ENCODE results near the gene PLAAT4. TPM values are rescaled to one million over a fixed set of nuclear protein-coding genes. Genes with fewer than 3 reads are reported as not detected.
"Not testable (repeated sequence)": the region's sequence is repeated elsewhere in the genome, so short reads cannot be mapped to it uniquely, and the experiment has no call there.

Gene PLAAT4
- total RNA-seq, 4 donors from 2014 or later, result 18.0 to 40.5 (median 35.9) TPM

- peaks cover 0 to 6% of the 10 kb centered on the region in 2 donors for H3K36me3 ChIP-seq
- TF ChIP-seq EP300 (IDR thresholded peaks at IDR 0.05) (no peak), POLR2A (IDR thresholded peaks at IDR 0.05) (no peak), POLR2AphosphoS5 (IDR thresholded peaks at IDR 0.05) (no peak)
- TF ChIP-seq, protein P1, sequence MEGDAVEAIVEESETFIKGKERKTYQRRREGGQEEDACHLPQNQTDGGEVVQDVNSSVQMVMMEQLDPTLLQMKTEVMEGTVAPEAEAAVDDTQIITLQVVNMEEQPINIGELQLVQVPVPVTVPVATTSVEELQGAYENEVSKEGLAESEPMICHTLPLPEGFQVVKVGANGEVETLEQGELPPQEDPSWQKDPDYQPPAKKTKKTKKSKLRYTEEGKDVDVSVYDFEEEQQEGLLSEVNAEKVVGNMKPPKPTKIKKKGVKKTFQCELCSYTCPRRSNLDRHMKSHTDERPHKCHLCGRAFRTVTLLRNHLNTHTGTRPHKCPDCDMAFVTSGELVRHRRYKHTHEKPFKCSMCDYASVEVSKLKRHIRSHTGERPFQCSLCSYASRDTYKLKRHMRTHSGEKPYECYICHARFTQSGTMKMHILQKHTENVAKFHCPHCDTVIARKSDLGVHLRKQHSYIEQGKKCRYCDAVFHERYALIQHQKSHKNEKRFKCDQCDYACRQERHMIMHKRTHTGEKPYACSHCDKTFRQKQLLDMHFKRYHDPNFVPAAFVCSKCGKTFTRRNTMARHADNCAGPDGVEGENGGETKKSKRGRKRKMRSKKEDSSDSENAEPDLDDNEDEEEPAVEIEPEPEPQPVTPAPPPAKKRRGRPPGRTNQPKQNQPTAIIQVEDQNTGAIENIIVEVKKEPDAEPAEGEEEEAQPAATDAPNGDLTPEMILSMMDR (IDR thresholded peaks at IDR 0.05), result no peak
- no peaks in the 10 kb centered on the region for H3K9me3 ChIP-seq
- WGBS, 2 donors (ENCODE audit: low coverage in 1 of 2), result 93 to 94% methylated on average over 3 of the region's 3 CpGs
- H3K4me3 ChIP-seq, result no peak overlapping the region
- no peak for ATAC-seq
- no peak overlapping the region for H3K27ac ChIP-seq
- no peaks in the 10 kb centered on the region for H3K27me3 ChIP-seq
- H3K4me1 ChIP-seq, result peaks cover 0 to 29% (median 4%) of the 10 kb centered on the region in 3 donors
These were observed 33.0 kb downstream of the PLAAT4 start for GRCh38 chr11:63569570-63569969.

GRCh38 chr11:63572026-63572688, 35.5 kb downstream of the PLAAT4 start:
- H3K27ac ChIP-seq, result no peak overlapping the region
- TF ChIP-seq EP300 (IDR thresholded peaks at IDR 0.05) (no peak), POLR2AphosphoS5 (IDR thresholded peaks at IDR 0.05) (no peak), POLR2A (IDR thresholded peaks at IDR 0.05) (no peak)
- TF ChIP-seq, protein P1 (IDR thresholded peaks at IDR 0.05), result no peak
- no peak overlapping the region for H3K4me3 ChIP-seq
- no peaks in the 10 kb centered on the region for H3K9me3 ChIP-seq
- peaks cover 6 to 43% (median 13%) of the 10 kb centered on the region in 3 donors for H3K4me1 ChIP-seq
- WGBS, 2 donors (ENCODE audit: low coverage in 1 of 2), result 65 to 67% methylated on average over 3 of the region's 3 CpGs
- ATAC-seq, result no peak
- no peaks in the 10 kb centered on the region for H3K27me3 ChIP-seq
- H3K36me3 ChIP-seq, result peaks cover 0 to 6% of the 10 kb centered on the region in 2 donors

DNA sequence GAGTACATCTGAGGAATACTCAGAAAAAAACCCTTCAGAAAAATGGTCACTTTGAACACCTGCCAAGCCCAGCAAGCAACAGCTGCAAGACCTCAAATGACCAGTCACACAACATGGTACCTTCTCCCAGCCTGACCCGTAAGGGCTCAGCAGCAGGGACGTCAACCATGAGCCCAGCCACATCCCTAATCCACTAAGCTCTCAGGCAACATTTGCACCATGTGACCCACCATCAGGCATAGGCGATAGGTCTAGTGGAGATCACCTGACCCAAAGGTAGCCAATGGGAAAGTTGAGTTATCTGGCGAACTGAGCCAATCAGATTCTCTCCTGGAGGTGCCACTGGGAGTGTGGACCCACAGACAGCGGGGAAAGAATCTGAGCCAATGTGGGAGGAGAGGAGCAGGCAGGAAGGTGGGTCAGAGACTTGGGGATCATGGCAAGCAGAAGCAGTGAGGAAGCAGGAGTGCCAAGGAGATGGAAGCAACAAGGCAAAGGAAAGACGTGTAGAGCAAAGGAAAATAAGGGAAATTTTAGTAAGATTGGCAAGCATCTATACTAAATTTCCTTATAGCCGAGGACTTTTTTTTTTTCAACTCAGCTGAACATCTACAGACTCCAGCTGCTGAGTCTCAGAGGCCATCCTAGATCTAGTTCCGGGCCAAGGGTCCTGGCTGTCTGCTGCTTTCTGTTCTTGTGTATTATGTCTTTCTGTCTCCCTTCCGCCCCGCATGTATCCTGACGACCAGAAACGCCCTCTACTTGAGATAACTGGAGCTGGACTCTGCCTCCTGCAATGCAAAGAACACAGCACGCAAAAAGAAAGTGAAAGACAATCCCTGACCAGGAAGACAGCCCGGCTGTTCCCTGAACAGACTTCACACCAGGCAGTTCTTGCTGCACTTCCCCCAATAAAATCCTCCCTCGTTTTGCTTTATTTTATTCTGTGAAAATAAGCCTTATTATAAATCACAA, 37.6 kb downstream of the PLAAT4 start:
- TF ChIP-seq POLR2AphosphoS5 (IDR thresholded peaks at IDR 0.05) (no peak), POLR2A (IDR thresholded peaks at IDR 0.05) (no peak), EP300 (IDR thresholded peaks at IDR 0.05) (no peak)
- TF ChIP-seq, protein P1 (IDR thresholded peaks at IDR 0.05), result peak in 1 of 4 experiments; percentile 13
- peak; percentile 57 for ATAC-seq
- WGBS, 2 donors (ENCODE audit: low coverage in 1 of 2), result 35 to 52% methylated on average over 11 to 12 of the region's 15 CpGs
- peak overlapping the region; percentile 61 to 80 (median 76) for H3K27ac ChIP-seq
- peaks cover 6 to 33% (median 13%) of the 10 kb centered on the region in 3 donors for H3K4me1 ChIP-seq
- peak overlapping the region; percentile 18 to 29 for H3K4me3 ChIP-seq
- H3K36me3 ChIP-seq, result peaks cover 0 to 6% of the 10 kb centered on the region in 2 donors
- no peaks in the 10 kb centered on the region for H3K9me3 ChIP-seq
- no peaks in the 10 kb centered on the region for H3K27me3 ChIP-seq

- peaks cover 0 to 3% (median 0%) of the 10 kb centered on the region in 3 donors for H3K9me3 ChIP-seq
These were observed 38.4 kb downstream of the PLAAT4 start for GRCh38 chr11:63574856-63575602.

DNA sequence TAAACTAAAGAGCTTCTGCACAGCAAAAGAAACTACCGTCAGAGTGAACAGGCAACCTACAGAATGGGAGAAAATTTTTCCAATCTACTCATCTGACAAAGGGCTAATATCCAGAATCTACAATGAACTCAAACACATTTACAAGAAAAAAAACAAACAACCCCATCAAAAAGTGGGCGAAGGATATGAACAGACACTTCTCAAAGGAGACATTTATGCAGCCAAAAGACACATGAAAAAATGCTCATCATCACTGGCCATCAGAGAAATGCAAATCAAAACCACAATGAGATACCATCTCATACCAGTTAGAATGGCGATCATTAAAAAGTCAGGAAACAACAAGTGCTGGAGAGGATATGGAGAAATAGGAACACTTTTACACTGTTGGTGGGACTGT, 42.3 kb downstream of the PLAAT4 start:
- Histone ChIP-seq H3K9me3 (peaks cover 0 to 24% (median 0%) of the 10 kb centered on the region in 3 donors), H3K36me3 (peaks cover 0 to 44% of the 10 kb centered on the region in 2 donors), H3K4me1 (peaks cover 6 to 25% (median 13%) of the 10 kb centered on the region in 3 donors)
- not testable (repeated sequence) for H3K4me3 ChIP-seq, H3K27ac ChIP-seq, ATAC-seq, H3K27me3 ChIP-seq
- 90 to 94% methylated on average over 3 of the region's 3 CpGs for WGBS, 2 donors (ENCODE audit: low coverage in 1 of 2)

More at GRCh38 chr11:63574856-63575602, 38.4 kb downstream of the PLAAT4 start:
- TF ChIP-seq POLR2AphosphoS5 (IDR thresholded peaks at IDR 0.05) (peak; percentile 87), EP300 (IDR thresholded peaks at IDR 0.05) (no peak)
- ATAC-seq, result peak; percentile 93
- 10 to 40% methylated on average over 6 to 10 of the region's 10 CpGs for whole genome bisulfite sequencing, 2 donors (ENCODE audit: low coverage in 1 of 2)
- Histone ChIP-seq H3K27me3 (no peaks in the 10 kb centered on the region), H3K4me3 (peak overlapping the region; percentile 18 to 29), H3K36me3 (peaks cover 0 to 11% of the 10 kb centered on the region in 2 donors), H3K27ac (peak overlapping the region; percentile 61 to 80 (median 76)), H3K4me1 (peaks cover 6 to 33% (median 13%) of the 10 kb centered on the region in 3 donors)

- Histone ChIP-seq H3K36me3 (peaks cover 0 to 59% of the 10 kb centered on the region in 2 donors), H3K9me3 (peaks cover 0 to 24% (median 0%) of the 10 kb centered on the region in 3 donors)
- not testable (repeated sequence) for ATAC-seq, H3K4me1 ChIP-seq, H3K27me3 ChIP-seq, H3K27ac ChIP-seq, H3K4me3 ChIP-seq
- 83 to 90% methylated on average over 5 to 7 of the region's 7 CpGs for WGBS, 2 donors (ENCODE audit: low coverage in 1 of 2)
These were observed 44.6 kb downstream of the PLAAT4 start for GRCh38 chr11:63581224-63581623.

All from gastroesophageal sphincter (tissue), 4 donors.